NCI-H526 treated with DMSO at 0.1 percent for 48 hours (cell line): Measurements from ENCODE around the gene MED19.
A peak's percentile ranks its signal among the peaks of the same experiment; 100 is the strongest.
"Not testable (repeated sequence)": the region's sequence is repeated elsewhere in the genome, so short reads cannot be mapped to it uniquely, and the experiment has no call there.

Experiments used
- DNase-seq: peaks from one replicate; lab custom pipeline; 2025; lab: John Stamatoyannopoulos, UW

Gene MED19

DNA sequence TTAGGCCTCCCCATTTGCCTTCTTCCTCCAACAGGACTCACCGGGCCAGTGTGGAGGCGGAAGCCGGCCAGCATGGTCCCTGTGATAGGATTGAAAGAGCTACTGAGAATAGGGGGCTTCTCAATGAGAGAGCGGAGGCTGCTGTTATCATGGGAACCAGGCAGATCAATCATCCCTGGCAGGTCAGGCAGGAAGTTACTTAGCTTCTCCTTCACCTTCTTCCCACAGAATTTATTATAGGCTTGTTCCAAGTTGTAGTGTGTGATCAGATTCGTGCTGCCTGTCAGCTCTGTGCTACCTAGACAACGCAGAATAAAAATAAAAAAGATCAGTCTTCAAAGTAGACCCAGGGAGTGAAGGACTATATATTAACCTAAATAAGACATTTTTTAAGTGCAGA is 7.1 kb downstream of the MED19 start:
- DNase-seq, result no peak

DNA sequence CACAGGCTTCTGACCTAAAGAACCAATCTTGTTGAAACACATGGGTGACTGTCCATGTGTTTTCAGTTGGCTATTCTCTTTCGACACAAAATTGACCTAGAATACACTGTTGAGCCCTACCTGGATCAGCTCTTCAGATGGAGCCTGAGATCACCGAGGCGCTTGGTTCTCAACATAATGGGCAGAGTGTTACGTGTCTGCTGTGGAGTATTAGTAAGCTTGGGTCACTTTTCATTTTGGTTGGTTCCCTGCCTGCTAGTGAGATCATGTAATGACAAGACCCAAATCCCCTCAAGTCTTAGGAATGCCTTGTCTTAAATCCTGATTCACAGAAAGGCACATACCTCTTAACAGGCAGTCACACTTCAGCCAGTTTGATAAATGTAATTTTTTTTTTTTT is 8.7 kb downstream of the MED19 start:
- DNase-seq, result no peak

DNA sequence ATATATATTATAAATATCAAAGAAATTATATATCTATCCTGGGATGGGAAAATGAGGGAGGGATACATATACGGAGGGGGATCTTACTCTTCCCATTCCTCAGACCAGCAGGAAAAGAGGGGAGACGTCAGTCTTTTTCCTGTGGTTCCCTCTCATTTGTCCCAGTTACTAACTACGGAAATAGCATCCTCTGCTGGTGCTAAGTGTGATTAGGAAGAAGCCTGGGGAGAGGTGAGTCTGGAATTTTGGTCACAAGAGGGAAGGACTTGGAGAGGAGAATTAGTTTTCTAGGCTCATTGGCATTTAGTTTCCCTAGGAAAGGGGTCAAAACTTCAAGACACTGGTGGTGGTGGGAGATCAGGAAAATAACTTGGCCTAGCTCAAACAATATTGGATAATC is 11.6 kb downstream of the MED19 start:
- no peak for DNase-seq

DNA sequence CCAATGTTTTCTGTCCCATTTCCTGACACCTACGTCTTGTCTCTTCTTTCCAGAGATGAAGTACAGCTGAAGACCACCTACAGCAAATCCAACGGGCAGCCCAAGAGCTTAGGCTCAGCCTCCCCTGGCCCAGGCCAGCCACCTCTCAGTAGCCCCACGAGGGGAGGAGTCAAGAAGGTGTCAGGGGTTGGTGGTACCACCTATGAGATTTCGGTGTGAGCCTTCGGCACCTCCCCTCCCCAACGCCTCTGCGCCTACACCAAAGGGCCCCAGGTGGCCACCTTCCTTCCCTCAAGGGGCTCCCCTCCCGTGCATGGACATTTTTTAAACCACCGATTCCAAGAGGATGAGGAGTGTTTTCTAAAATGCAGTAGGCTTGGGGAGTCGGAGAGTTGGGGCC is 12.2 kb downstream of the MED19 start:
- no peak for DNase-seq

DNA sequence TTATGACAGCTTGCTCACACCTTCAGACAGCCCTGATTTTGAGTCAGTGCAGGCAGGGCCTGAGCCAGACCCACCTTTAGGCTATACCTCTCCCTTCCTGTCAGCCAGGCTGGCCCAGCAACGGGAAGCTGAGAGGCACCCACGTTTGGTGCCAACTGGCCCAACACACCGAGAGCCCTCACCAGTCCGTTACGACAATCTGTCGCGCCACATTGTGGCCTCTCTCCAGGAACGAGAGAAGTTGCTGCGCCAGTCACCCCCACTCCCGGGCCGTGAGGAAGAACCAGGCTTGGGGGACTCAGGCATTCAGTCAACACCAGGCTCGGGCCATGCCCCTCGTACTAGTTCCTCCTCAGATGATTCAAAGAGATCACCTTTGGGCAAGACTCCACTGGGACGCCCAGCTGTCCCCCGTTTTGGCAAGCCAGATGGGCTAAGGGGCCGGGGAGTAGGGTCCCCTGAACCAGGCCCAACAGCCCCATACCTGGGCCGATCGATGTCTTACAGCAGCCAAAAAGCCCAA is 13.1 kb downstream of the MED19 start:
- no peak for DNase-seq

DNA sequence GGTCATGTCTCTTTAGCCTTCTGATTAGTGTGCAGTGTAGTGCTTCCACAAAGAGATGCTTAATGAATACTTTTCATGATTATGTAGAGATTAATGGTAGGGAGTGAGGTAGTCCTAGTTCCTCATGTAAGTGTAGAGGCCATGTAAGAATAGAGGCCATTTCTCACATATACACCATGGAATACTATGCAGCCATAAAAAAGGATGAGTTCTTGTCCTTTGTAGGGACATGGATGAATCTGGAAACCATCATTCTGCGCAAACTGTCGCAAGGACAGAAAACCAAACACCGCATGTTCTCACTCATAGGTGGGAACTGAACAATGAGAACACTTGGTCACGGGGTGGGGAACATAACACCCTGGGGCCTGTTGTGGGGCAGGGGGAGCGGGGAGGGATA is 21.5 kb downstream of the MED19 start:
- DNase-seq, result not testable (repeated sequence)

DNA sequence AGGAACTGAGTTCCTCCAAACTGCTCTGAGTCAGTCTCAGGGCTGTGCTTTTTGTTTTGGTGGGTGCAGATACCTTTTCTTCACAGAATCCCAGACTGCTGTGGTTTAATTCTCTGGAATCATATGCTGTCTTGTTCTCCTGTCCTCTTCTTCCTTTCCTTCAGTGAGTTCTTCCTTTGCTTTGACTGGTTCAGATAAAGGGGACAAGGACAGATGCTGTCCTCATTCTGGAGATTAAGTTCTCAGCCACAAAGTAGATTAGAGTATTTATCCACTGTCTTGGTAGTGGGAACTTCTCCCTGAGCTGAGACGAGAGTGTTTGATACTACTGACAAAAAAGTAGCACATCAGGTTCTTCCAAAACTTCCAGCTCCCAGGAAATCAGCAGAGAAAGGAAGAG is 30.8 kb downstream of the MED19 start:
- DNase-seq, result no peak

DNA sequence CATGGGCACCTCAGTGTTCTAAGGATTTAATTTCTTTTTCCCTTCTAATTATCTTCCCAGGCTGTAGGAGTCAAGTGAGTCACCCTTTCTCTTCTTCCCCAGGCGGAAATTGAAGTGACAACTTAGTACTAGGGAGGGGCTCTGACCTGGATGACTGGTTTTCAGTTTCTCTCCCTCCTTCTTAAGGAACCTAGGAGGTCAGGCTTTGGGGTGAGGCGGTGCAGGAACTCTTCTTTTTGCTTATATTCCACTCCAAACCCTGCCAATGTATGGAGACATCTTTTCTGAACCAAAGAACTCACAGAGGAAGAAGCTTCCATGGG is 31.5 kb downstream of the MED19 start:
- no peak for DNase-seq

DNA sequence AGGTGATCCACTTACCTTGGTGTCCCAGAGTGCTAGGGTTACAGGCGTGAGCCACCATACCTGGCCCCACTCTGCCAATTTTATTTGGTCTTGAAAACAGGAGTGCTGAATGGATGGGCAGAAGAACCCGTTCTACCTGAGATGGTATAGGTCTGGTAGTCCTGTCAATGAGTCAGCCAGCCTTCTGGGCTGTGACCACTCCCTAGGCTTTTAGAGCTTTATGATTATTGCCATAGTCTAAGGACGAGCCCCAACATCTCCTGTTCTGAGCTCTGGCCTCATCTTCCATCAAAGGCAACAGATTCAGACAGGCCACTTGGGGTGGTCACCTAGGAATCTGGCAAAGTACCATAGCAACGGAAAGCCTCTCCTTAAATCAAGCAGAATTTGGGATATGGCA is 32.6 kb downstream of the MED19 start:
- DNase-seq, result no peak

DNA sequence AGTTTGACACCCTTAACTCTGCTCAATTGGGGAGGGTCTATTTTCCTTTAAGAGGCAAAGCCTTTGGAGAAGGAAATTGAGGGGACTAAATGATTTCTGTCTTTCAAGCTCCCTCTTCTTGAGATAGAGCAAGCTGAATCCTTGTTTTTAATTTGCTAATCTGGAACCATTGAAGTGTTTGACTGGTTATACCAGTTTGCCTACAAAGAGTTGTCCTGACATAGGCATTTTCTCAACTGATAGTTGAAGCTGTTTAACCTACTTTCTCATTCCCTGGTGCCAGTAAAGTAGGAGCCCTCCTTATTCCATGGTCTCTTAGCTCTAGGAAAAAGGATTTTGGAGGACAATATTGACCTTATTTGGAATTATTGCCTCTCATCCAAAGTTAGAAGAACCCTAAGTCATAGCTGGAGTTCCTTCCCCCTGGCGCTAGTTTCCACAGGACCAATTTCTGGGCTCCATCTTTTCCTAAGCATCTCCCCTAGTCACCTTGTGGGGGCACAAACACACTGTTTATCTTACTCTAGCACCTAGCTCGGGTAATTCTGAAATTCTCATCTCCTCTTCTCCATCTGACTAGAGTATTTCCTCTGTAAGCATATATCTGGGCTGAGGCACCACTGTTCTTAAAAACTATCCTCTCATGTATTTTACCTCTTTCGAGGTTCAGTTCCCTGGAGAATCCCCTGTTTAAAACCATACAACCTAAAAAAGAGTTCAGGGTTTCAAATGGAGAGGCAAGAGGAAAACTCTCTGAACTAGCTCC is 36.7 kb downstream of the MED19 start:
- no peak for DNase-seq

DNA sequence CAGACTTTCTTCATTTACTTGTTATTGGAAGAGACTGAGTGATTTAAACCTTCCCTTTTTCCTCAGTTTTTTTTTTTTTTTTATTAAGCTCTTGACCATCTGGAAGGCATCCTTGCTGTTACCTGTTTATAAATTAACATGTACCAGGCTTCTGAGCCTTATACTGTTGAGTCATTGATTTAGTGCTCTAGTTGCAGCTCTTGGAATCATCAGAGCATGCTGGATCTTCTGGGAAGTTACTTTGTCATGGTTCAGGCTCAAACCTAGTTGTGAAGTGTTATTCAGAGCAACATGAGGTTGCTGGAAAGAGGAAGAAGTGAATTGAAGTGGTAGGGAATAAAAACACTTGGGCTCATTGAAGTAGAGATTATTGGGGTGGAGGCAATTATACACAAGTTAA is 37.8 kb downstream of the MED19 start:
- no peak for DNase-seq

DNA sequence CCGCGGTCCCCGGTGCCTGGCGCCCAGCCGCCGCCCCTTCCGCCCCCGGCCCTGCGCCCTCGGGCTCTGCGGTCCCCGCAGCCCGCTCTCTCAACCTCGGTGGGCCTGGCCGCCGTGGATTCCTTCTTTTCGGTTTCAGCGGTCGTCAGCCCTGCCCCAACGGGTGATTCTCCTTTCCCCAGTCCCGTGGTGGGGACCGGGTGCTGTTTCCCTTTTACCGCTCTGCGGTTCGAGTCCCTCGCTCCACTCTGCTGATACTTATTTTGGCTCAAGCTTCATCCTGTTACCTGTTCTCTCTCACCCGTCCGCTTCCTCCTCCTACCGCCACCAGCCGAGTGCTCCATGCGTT is 43.6 kb downstream of the MED19 start:
- no peak for DNase-seq

DNA sequence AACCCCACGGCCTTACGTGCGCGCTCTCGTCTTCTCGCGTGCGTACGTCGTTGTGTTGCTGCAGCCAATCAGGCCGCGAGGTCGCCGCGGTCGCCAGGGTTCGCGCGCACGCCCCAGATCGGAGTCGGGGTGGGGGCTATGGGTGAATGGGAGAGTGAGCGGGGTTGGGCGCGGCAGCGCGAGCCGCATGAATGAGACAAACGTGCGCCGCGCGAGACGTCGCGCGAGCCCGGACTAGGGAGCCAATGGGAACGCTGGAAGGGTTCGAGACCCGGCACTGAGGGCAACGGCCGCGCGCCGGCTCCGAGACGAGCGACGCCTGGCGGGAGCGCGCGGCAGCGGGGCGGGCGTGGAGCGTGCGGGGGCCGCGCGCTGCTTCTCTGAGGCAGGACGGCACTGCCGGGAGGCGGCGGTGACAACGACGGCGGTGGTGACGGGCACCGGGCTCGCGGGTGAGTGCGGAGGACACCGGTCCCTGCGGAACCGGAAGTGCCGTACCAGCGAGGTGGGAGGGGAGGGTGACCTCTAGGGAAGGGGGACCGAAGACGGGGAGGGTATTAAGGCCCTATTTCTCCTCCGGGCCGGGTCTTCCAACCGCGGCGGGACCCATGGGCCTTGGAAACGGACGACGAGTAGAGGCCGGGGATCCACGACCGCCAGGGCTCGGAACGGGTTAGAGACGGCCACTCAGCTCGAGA is 44.1 kb downstream of the MED19 start, which contains the start of gene ZDHHC5:
Gene ZDHHC5, plus strand, starts transcription at position 379 of the 698 bp plus-strand sequence. CDS start 4,977 bp downstream, outside the sequence.
- DNase-seq, result peak; percentile 99

DNA sequence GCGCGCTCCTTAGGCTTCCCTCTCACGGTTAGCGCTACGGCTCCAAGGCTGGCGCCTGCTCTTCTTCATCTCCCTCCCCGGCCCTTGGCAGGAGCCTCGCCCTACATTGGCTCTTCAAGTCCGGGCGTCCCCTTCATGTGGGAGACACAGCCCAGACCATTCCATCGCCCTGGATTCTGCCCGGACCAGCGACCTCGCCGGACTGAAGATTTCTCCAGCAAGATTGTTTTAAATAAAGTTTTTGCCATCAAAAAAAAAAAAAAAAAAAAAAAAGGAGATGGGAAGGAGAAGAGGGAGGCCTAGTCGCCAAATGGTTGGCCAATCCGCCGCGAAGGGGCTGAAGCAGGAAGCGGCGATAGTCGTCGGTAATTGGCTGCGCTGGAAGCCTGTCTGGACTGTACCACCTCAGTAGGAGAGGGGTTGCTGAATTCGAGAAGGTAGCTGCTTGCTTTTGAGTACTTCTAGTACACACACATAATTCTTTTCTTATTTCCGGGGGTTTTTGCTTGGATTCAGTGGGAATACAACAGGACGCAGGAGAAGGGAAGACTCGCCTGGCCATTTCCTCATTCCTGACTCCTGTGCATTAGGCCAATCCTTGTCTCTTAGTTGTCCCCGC is 44.8 kb downstream of the MED19 start:
- DNase-seq, result peak; percentile 99

DNA sequence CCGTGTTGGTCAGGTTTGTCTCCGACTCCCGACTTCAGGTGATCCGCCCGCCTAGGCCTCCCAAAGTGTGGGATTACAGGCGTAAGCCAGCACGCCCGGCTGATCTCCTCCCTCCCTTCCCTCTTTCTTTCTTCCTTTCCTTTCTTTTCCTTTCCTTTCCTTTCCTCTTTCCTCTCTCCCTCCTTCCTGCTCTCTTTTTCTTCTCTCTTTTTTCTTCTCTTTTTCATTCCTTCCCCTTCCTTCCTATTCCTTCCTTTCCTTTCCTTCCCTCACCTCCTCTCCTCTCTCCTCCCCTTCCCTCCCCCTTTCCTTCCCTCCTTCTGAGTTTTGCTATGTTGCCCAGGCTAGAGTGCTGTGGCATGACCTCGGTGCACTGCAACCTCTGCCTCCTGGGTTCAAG is 48.0 kb downstream of the MED19 start:
- no peak for DNase-seq

DNA sequence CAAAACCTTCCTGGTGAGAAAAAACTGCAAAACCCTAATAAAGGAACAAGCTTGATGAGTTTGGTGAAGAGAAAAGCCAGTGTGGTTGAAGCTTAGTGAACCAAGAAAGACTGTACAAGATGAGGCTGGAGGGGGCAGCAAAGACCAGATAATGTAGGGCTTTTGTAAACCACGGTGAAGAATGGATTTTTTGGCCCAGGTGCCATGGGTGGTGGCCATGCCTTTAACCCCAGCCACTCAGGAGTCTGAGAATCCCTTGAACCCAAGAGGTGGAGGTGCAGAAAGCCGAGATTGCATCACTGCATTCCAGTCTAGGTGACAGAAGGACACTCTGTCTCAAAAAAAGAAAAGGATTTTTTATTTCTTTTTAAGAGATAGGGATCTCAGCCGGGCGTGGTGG is 49.1 kb downstream of the MED19 start:
- no peak for DNase-seq

DNA sequence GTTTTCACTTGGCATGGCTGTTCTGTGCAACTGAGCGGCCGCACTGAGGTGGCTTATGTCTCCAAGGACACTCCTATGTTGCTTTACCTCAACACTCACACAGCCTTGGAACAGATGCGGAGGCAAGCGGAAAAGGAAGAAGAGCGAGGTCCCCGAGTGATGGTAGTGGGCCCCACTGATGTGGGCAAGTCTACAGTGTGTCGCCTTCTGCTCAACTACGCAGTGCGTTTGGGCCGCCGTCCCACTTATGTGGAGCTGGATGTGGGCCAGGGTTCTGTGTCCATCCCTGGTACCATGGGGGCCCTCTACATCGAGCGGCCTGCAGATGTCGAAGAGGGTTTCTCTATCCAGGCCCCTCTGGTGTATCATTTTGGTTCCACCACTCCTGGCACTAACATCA is 52.3 kb downstream of the MED19 start:
- no peak for DNase-seq

DNA sequence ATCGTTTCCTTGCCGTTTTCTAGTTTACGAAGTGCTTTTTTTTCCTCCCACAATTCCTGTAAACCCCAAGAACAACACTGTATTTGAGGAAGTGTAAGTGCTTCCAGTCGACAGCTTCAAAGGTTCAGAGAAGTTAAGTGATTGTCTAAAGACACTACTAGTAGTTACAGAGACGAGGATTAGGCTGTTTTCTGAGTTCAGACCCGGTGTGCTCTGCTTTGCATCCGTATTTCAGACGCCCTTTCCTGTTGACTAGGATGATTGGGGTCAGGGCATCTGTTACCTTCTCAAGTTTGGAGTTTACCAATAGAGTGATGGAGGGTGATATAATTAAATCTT is 54.0 kb downstream of the MED19 start:
- DNase-seq, result no peak

DNA sequence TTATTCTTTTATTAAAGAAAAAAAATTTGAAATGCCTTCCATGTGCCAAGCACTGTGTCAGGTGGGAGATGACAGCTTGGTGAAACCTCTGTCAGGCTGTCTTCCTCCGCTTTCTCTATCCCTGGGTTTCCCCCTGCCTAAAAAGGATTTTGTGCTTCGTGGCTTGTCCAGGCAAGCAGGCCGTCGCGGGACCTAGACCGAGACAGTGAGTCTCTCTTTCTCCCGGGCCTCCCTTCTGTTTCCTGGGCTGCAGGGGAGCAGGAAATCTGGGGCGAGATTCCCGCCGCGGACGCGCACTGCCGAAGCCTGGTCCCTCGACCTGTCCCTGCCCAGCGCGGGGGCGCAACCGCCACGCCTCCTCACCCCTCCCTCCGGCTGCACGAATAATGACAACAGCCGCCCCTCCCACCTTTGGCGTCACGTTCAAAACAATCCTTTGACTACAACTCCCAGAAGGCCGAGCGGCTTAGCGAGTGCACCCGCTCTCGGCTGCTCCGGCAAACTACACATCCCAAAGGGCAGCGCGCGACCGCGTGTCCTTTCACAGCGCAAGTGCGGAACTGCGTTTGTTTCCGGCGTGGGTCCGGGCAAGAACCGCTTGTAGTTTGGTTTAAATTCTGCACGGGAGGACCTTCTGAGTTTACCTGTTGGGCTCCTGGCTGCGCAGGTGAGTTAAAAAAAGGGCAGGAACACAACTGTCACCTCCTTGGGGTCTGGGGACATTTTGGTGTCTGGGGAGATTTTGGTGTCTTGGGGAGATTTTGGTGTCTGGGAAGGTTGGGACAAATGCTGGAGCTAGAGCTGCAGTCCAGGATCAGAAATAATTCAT is 54.6 kb downstream of the MED19 start, which contains the start of gene CLP1:
Gene CLP1, plus strand, starts transcription at position 569 of the 829 bp plus-strand sequence. CDS start 1,715 bp downstream, outside the sequence.
- peak; percentile 98 for DNase-seq

DNA sequence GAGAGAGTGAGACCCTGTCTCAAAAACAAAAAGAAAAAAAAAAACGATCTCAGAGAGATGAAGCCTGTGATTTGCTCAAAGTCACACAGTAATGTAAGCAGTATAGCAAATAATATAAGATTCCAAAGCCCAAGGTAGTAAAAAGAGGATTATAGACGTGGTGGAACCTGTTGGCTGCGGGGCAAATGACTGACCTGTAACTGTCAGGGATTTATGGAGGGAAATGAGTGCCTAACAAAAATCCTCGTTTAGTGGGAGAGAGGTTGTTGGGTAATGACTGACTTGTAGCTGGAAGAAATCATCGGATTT is 55.2 kb downstream of the MED19 start:
- DNase-seq, result no peak
